WERI-Rb-1 (cell line): ENCODE data around the gene ST3GAL6.

Source experiments
- DNase-seq: peaks from one replicate; pipeline ENCODE4 v3.0.0-alpha.2; 2020
- H3K27ac ChIP-seq: fragments of 250-450 bp; sonication (Bioruptor Pico); 2 replicates; pipeline ENCODE4 v1.5.1; 2020; ENCODE audit warnings: mild to moderate bottlenecking, moderate library complexity
- H3K27me3 ChIP-seq: fragments of 250-450 bp; sonication (Bioruptor Pico); 2 replicates; pipeline ENCODE4 v1.5.1; 2021; ENCODE audit warnings: mild to moderate bottlenecking, low read depth, moderate library complexity; ENCODE audit not compliant: insufficient read depth, severe bottlenecking
- H3K36me3 ChIP-seq: fragments of 250-450 bp; sonication (Bioruptor Pico); 2 replicates; pipeline ENCODE4 v1.5.1; 2020; ENCODE audit warnings: mild to moderate bottlenecking, moderate library complexity
- H3K4me3 ChIP-seq: 2 replicates; pipeline ENCODE4 v1.5.1; 2011; ENCODE audit warnings: low read depth, mild to moderate bottlenecking, control low read depth, low read length
- H3K9me3 ChIP-seq: fragments of 250-450 bp; sonication (Bioruptor Pico); 2 replicates; pipeline ENCODE4 v1.5.1; 2021; ENCODE audit warnings: mild to moderate bottlenecking, moderate library complexity; ENCODE audit not compliant: severe bottlenecking
- TF ChIP-seq, protein P1 (sequence below): IDR thresholded peaks from 2 replicates; pipeline ENCODE4 v1.5.1; 2011; ENCODE audit warnings: low read depth, mild to moderate bottlenecking, control low read depth, inconsistent platforms, low read length

Gene ST3GAL6

GRCh38 chr3:98782824-98783500, 19.8 kb downstream of the ST3GAL6 start:
- TF ChIP-seq, protein P1, sequence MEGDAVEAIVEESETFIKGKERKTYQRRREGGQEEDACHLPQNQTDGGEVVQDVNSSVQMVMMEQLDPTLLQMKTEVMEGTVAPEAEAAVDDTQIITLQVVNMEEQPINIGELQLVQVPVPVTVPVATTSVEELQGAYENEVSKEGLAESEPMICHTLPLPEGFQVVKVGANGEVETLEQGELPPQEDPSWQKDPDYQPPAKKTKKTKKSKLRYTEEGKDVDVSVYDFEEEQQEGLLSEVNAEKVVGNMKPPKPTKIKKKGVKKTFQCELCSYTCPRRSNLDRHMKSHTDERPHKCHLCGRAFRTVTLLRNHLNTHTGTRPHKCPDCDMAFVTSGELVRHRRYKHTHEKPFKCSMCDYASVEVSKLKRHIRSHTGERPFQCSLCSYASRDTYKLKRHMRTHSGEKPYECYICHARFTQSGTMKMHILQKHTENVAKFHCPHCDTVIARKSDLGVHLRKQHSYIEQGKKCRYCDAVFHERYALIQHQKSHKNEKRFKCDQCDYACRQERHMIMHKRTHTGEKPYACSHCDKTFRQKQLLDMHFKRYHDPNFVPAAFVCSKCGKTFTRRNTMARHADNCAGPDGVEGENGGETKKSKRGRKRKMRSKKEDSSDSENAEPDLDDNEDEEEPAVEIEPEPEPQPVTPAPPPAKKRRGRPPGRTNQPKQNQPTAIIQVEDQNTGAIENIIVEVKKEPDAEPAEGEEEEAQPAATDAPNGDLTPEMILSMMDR: no peak
- H3K9me3 ChIP-seq: no peaks in the 10 kb centered on the region
- no peaks in the 10 kb centered on the region for H3K36me3 ChIP-seq
- no peak overlapping the region for H3K4me3 ChIP-seq
- no peak for DNase-seq
- no peak overlapping the region for H3K27ac ChIP-seq
- no peaks in the 10 kb centered on the region for H3K27me3 ChIP-seq

DNA sequence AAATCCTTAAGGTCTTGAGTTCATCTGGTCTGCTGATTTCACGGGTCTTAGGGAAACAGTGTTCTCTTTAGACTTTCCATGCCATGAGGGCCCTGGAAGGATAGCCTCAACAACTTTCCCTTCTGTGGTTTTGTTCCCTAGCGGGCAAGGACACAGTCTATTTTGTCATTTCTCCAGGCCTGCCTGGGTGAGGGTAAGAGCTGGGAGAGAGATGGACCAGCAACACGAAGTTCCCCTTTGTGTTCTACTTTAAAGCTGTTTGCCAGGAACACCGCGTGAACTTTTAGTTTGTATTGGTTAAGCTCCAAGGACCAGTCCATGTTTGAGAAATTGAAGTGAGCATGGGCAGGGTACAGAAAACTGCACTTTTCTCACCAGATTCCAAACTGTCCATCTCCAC, 20.9 kb downstream of the ST3GAL6 start:
- DNase-seq: no peak
- no peaks in the 10 kb centered on the region for H3K36me3 ChIP-seq
- H3K4me3 ChIP-seq: no peak overlapping the region
- H3K27me3 ChIP-seq: no peaks in the 10 kb centered on the region
- H3K27ac ChIP-seq: no peak overlapping the region
- TF ChIP-seq, protein P1: no peak
- no peaks in the 10 kb centered on the region for H3K9me3 ChIP-seq

DNA sequence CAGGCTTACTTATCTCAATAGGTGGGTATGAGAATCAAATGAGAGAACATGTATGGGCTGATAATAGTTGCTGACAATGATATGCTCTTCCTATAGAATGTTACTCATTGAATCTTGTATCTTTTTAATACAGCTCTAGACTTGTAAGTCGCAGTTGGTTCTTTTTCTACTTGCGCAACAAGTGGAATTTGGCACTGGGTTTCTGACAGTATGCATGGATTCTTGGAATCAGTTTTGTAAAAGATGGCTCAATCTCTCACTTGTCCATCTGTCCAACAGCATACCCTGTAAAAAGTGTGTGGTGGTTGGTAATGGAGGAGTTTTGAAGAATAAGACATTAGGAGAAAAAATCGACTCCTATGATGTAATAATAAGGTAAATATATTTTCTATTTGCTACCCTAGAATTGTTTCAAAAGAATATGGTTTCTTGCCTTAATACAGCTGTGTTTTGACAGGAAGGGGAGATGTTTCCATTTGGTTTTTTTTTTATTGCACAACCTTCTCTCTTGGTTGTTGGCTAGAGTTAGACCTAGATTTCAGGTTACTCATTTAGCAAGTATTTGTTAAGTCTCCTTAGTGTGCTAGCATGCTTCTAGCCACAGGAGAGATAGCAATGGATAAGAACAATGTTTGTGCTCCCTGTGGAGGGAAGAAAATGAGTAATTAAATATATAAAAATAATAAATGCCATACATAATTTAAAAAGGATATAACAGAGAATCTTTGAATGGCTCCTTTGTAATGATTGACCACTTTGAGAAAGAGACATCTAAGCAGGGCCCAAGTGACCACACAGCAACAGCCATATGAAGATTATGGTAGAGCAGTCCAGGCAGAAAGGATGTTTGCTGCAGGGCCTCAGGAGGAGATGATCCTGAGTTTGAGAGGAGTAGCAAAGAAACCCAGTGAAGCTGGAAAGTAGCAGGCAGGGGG, 21.8 kb downstream of the ST3GAL6 start:
- TF ChIP-seq, protein P1: no peak
- no peak overlapping the region for H3K4me3 ChIP-seq
- DNase-seq: no peak
- H3K36me3 ChIP-seq: no peaks in the 10 kb centered on the region
- no peaks in the 10 kb centered on the region for H3K9me3 ChIP-seq
- no peaks in the 10 kb centered on the region for H3K27me3 ChIP-seq
- H3K27ac ChIP-seq: no peak overlapping the region

DNA sequence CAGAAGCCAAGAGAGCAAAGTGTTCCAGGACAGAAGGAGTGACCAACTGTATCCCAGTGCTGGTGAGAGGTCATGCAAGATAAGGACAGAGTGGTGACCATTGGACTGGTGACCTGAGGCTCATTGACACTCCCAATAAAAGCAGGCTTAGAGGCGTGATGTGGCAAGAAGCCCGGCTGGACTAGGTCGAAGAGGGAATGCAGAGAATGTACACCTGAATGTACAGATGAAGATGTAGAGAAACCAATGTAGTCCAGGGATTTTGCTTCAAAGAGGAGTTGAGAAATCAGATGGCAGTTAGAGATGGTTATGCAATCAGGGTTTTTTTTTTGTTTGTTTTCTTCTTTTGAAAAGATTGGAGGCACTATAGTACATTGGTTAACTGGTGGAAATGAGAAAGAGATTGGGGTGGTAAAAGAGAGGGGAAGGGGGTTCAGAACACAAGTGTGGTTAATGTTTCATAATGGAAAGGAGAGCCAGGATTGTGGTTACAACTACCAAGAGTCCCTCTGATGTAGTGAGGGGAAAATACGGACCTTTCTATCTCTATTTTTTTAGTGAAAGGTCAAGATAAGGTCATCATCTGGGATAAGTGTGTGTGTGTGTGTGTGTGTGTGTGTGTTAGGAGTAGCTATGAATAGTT, 23.3 kb downstream of the ST3GAL6 start:
- no peak overlapping the region for H3K4me3 ChIP-seq
- DNase-seq: no peak
- no peaks in the 10 kb centered on the region for H3K27me3 ChIP-seq
- TF ChIP-seq, protein P1: no peak
- H3K9me3 ChIP-seq: no peaks in the 10 kb centered on the region
- no peak overlapping the region for H3K27ac ChIP-seq
- H3K36me3 ChIP-seq: no peaks in the 10 kb centered on the region

GRCh38 chr3:98787181-98787580, 24.0 kb downstream of the ST3GAL6 start:
- no peaks in the 10 kb centered on the region for H3K9me3 ChIP-seq
- H3K27me3 ChIP-seq: no peaks in the 10 kb centered on the region
- H3K4me3 ChIP-seq: no peak overlapping the region
- TF ChIP-seq, protein P1: no peak
- no peak for DNase-seq
- H3K27ac ChIP-seq: no peak overlapping the region
- no peaks in the 10 kb centered on the region for H3K36me3 ChIP-seq
